ENCODE measurements around the gene MSL3B.

MSL3B gene

GRCh38 chr2:233853353-233853752 is 14.8 kb downstream of the MSL3B start:
- DNase-seq (ENCODE audit: low spot score): no peak

- DNase-seq (ENCODE audit: low spot score): no peak
Measured at GRCh38 chr2:233852056-233852455, 16.1 kb downstream of the MSL3B start.

DNA sequence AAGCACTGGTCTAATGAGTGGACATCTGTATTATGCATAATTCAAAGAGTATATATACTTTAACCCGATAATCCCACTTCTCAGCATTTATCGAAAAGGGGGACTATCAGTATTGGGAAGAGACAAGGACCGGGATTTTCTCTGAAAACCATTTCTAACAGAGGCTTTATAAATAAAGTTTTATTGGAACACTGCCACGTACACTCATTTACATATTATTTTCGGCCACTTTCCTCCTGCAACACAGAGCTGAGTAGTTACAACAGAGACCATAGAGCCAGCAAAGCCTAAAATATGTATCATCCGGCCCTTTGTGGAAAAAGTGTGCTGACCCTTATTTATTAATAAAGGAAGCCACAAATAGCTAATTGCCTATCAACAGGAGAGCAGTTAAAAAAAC is 17.0 kb downstream of the MSL3B start:
- DNase-seq (ENCODE audit: low spot score): no peak

- no peak for DNase-seq (ENCODE audit: low spot score)
Measured at GRCh38 chr2:233850745-233851144, 17.4 kb downstream of the MSL3B start.

DNA sequence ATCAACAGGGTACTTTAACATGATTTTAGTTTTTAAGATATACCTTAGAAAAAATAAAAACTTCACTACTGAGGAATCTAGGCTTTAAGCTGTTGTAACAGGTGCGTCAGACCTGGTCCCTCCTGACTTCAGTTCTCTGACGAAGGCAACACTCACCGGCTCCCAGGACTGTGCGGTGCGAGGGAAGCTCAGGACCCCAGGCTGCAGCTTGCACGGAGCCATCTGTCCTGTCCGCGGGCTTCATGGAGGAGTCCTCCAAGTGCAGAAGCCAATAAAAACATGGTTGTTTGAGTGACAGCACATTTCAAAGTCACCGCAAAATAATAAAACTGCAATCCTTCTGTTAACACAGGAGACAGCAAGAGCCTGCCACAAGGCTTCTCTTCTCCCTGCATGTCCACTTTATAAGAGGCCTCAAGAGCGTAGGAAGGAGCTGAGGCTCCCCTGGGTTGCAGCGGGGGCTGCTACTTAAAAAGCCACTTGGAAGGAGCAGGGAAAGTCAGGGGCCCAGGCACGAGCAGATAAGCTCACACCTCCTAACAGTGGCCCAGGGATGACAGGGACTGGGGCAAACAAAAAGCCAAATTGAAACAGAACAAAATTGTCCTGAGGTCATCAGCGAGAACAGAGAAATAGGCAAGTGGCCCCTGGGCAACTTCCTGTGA is 18.4 kb downstream of the MSL3B start:
- no peak for DNase-seq (ENCODE audit: low spot score)

GRCh38 chr2:233848276-233848675 is 19.9 kb downstream of the MSL3B start:
- no peak for DNase-seq (ENCODE audit: low spot score)

DNA sequence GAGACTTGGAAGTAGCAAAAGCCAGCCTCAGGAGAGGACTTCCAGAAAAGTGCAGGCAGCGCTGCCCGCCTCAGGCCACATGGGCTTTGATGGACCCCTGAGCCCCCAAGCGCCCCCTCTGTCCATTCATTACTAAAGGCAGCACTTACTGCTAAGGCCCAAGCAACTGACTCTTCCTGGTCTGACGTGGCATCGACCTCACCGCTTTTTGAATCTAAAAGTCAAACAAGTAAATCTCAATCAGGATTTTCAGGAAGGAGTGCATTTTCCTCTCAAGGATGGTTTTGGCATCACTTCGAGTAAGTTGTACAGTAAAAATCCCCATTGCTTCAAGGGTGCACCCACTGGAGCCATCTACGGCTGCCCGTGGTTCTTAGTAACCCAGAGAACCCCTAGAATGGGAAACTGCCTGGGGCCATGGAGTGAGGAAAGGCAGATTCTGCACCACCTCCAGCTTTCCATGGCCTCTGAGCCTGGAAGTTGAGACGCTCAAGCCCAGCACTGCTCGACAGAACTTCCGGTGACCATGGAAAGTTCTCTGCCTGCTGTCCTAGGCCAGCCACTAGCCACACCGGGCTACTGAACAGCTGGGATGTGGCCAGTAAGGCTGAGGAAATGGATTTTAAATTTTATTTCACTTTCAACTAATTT is 20.8 kb downstream of the MSL3B start:
- no peak for DNase-seq (ENCODE audit: low spot score)

DNA sequence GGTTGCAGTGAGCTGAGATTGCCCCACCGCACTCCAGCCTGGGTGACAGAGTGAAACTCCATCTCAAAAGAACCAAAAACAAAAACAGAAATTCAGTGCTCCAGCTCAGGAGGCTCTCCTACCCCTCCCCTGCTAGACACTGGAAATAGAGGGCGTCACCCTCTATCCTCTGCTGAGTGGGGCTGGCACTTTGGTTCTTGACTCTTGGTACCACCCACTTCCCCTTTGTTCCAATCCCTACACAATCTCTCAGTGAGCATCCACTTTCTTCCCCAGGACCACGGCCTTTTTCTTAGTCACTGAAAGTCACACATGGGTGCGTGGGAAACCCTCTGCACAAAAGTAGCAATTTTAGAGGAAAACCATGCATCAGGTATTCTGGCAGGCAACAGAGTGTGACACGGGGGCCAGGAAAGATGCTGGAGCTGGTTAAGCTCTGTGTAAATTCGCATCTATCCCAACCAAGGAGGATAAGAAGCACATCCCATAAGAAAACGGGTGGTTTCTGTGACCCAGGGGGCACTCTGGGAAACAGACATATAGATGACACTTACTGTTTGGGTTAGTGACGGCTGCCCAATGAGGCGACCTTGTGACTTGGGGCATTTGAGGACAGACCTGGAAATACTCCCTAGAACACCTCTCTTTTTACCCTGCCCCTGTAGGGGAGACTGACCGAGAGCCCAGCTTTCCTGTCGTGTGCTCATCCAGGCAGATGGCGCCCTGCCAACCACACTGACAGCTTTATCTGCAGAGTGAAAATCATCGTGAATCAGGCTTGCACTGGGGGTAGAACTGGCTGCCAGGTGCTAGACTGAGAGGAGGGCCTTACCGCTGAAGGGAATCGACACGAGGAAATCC is 21.6 kb downstream of the MSL3B start:
- DNase-seq (ENCODE audit: low spot score): no peak

DNA sequence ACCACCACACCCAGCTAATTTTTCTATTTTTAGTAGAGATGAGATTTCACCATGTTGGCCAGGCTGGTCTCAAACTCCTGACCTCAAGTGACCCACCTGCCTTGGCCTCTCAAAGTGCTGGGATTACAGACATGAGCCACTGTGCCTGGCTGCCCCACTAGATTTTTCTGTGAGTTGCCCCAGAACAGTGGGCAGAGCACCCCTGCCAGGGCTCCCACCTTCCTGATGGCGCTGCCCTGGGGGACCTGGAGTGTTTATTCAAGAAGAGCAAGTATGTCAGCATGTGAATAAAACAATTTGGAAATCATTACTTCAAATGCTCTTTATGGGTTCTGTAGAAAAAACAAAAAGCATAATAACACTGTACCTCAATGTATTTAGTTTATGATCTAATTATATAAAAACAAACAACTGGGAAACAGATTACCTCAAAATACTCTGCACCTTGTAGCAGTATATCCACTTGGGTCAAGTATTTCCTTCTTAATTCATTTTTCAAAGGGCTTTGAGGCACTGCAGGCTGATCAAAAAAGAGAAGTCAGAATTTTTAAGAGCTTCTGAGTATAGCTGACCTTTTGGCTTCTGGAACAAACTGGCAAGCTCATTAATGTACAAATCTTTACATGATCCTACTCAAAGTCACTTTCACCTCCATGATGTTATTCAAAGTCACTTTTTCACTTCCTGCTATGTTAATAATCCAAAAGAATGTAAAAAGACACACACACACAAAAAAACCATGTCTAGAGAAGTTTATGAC is 22.7 kb downstream of the MSL3B start:
- no peak for DNase-seq (ENCODE audit: low spot score)

DNA sequence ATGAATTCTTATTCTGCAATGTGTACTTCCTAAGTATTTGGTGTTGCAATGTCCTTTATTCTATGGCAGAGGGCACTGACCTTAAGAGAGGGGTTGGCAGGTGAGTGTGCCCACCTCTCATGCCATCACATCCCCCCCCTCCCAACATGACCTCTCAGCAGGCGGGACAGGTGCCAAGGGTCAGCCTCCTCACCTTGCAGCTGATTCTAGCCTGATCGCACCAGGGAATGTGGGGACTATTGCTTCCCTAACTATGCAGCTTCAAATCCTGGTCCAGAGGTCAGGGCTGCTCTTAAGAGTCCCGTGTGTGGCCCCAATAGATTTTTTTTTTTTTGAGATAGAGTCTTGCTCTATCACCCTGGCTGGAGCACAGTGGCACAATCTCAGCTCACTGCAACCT is 23.4 kb downstream of the MSL3B start:
- DNase-seq (ENCODE audit: low spot score): no peak

DNA sequence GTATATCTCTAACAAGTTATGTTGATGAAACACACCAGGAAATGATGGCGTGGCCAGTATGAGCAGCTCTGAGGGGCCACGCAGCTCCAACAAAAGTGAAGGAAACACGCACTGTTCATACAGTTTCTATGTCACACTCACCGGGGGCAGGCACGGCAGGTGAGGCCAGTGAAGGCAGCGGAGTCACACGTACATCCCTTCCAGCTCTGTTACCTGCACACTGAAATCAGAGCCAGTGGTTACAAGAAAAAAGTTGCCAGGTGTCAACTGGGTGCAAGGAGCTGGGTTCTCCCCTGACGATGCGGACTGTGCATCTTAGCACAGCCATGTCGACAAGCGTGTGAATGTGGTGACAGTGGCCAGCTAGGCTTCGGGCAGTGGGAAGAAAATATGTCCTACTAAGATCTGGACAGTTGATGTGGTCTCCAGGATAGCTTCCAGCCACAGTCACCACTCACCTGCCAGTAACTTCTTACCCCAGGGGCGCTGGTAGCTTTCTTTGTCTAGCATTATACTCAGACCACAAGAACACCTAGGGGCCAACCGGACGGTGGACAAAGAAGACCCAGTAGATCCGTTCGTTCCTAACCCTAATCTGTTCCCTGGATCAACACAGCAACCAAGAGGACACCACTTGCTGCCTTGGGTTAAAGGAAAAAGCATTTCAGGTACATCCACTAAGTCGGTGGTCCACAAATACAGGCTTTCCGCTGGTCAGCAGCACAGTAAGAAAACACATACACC is 23.9 kb downstream of the MSL3B start:
- no peak for DNase-seq (ENCODE audit: low spot score)

GRCh38 chr2:233841183-233841582 is 27.0 kb downstream of the MSL3B start:
- no peak for DNase-seq (ENCODE audit: low spot score)

GRCh38 chr2:233840520-233840919 is 27.7 kb downstream of the MSL3B start:
- no peak for DNase-seq (ENCODE audit: low spot score)

- DNase-seq (ENCODE audit: low spot score): no peak
Measured at GRCh38 chr2:233839447-233839820, 28.8 kb downstream of the MSL3B start.

- DNase-seq (ENCODE audit: low spot score): no peak
Measured at GRCh38 chr2:233838726-233839446, 29.3 kb downstream of the MSL3B start.

GRCh38 chr2:233838251-233838650 is 29.9 kb downstream of the MSL3B start:
- no peak for DNase-seq (ENCODE audit: low spot score)

DNA sequence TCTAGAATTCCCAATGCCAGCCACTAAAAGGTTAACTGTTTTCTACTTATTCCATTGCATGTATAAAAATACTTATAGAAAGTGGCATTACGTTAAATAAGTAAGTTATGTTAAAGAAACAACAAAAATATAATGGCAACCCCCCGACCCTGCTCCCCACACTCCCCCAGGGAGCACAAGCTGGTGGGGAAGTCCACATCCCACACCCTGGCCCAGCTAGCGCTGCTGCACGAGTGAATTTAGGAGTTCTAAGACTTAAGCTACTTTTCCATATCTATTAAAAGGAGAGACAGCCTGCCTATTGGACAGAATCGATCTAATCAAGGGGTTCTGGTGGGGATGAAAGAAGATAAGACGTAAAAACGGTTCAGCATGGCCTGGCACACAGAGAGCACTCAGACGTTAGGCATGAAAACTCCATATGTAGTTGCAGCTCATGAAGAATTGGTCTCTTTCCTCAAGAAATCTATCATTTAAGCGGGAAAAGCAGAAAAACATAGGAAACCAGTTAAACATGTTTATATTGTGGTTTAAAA is 30.4 kb downstream of the MSL3B start:
- DNase-seq (ENCODE audit: low spot score): no peak

DNA sequence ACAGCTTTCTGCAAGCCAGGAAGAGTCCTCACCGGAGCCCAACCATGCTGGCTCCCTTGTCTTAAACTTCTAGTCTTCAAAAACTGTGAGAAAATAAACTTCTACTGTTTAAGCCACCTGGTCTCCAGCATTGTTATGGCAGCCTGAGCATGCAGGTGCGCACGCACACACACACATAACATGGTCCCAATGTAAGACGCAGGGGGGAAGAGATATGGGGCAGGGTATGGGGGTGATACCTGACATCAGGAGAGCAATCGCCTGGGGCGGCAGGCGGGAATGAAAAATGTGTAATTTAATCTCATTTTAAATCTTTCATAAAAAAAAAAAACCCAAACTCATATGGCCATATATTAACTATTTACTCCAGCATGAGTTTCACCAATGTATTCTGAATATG is 31.8 kb downstream of the MSL3B start:
- no peak for DNase-seq (ENCODE audit: low spot score)

DNA sequence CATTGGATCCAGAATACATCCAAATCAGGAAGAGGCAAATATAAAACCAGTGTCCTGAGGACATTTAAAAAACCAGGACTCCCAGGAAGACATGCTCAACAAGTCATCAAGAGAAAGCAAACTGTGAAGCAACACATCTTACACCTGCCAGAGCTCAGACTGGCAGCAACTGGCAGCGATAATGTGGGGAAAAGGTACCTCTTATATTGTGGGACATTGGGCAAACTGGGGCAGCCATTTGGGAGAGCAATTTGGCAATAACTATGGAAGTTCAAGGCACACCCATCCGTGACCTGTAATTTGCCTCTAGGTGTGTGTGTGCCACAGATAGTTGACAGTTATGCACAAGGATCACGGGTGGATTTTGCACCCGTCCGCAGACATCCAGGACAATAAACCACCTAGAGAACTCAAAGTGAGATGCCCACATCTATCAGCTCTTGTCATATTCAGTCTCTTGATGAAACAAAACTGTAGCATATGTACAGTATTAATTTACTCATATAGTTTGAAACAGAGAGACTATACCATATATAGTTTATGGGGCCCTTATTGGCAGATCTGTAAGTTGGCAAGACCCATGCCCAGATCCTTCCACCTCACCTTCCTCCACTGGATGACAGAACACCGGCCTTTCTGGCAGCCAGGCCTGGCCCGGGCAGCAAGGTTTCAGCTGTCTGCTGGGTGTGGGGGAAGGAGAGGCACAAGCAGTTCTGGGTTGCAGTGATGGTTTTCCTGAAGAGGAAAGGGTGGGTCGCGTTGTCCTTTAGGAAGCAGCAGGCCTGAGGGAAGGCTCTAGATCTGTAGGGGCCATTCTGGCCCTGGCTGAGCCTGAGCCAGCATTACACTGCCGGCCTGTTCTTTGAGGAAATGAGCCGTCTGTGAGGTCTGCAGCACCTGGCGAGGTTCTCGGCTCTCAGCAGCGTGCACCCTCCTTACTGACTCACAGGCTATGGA is 32.7 kb downstream of the MSL3B start:
- no peak for DNase-seq (ENCODE audit: low spot score)

GRCh38 chr2:233833345-233833744 is 34.8 kb downstream of the MSL3B start:
- DNase-seq (ENCODE audit: low spot score): no peak

Data from hepatic stellate cell (primary cell).